ENCODE data around the gene TAS2R31. TPM values are rescaled to one million over a fixed set of nuclear protein-coding genes. Genes with fewer than 3 reads are reported as not detected.
"Not testable (repeated sequence)": the region's sequence is repeated elsewhere in the genome, so short reads cannot be mapped to it uniquely, and the experiment has no call there.

The TAS2R31 gene
- polyA plus RNA-seq (2012; ENCODE audit: missing spikeins) = 0.91 TPM

- FAIRE-seq = no peak
- TF ChIP-seq POLR2A (IDR thresholded peaks at IDR 0.05; ENCODE audit: low read depth, low read length) = no peak
- no peak for TF ChIP-seq TAF1 (IDR thresholded peaks at IDR 0.05; ENCODE audit: borderline replicate concordance, low read depth, low read length)
- no peak for TF ChIP-seq POLR2AphosphoS5 (IDR thresholded peaks at IDR 0.05; ENCODE audit: low read depth, low read length)
- DNase-seq (ENCODE audit: insufficient read length) = no peak
Measured at GRCh38 chr12:11031307-11031706, at the start of gene TAS2R31. TSS of gene TAS2R31 (minus strand) at chr12:11031407. CDS start at chr12:11031335, 72 bp downstream.

- DNase-seq (ENCODE audit: insufficient read length) (no peak), FAIRE-seq (no peak)
- TF ChIP-seq POLR2A (IDR thresholded peaks at IDR 0.05; ENCODE audit: low read depth, low read length) (no peak), POLR2AphosphoS5 (IDR thresholded peaks at IDR 0.05; ENCODE audit: low read depth, low read length) (no peak), TAF1 (IDR thresholded peaks at IDR 0.05; ENCODE audit: borderline replicate concordance, low read depth, low read length) (no peak)
Measured at GRCh38 chr12:11078246-11078645, 47.0 kb upstream of the TAS2R31 start.

- TF ChIP-seq TAF1 (IDR thresholded peaks at IDR 0.05; ENCODE audit: borderline replicate concordance, low read depth, low read length) (no peak), POLR2A (IDR thresholded peaks at IDR 0.05; ENCODE audit: low read depth, low read length) (no peak), POLR2AphosphoS5 (IDR thresholded peaks at IDR 0.05; ENCODE audit: low read depth, low read length) (no peak)
- FAIRE-seq (peak; percentile 27), DNase-seq (ENCODE audit: insufficient read length) (no peak)
Measured at GRCh38 chr12:11075642-11076041, 44.4 kb upstream of the TAS2R31 start.

GRCh38 chr12:11071414-11071813, 40.2 kb upstream of the TAS2R31 start:
- no peak for FAIRE-seq
- no peak for TF ChIP-seq TAF1 (IDR thresholded peaks at IDR 0.05; ENCODE audit: borderline replicate concordance, low read depth, low read length)
- no peak for DNase-seq (ENCODE audit: insufficient read length)

GRCh38 chr12:11070999-11071398, 39.8 kb upstream of the TAS2R31 start:
- no peak for DNase-seq (ENCODE audit: insufficient read length)
- TF ChIP-seq POLR2AphosphoS5 (IDR thresholded peaks at IDR 0.05; ENCODE audit: low read depth, low read length) (no peak), TAF1 (IDR thresholded peaks at IDR 0.05; ENCODE audit: borderline replicate concordance, low read depth, low read length) (no peak), POLR2A (IDR thresholded peaks at IDR 0.05; ENCODE audit: low read depth, low read length) (no peak)
- FAIRE-seq = no peak

- TF ChIP-seq POLR2AphosphoS5 (IDR thresholded peaks at IDR 0.05; ENCODE audit: low read depth, low read length) = no peak
- TF ChIP-seq POLR2A (IDR thresholded peaks at IDR 0.05; ENCODE audit: low read depth, low read length) = no peak
- TF ChIP-seq TAF1 (IDR thresholded peaks at IDR 0.05; ENCODE audit: borderline replicate concordance, low read depth, low read length) = no peak
- no peak for FAIRE-seq
- DNase-seq (ENCODE audit: insufficient read length) = no peak
Measured at GRCh38 chr12:11069854-11070365, 38.7 kb upstream of the TAS2R31 start.

- FAIRE-seq = no peak
- no peak for DNase-seq (ENCODE audit: insufficient read length)
- no peak for TF ChIP-seq POLR2AphosphoS5 (IDR thresholded peaks at IDR 0.05; ENCODE audit: low read depth, low read length)
- no peak for TF ChIP-seq POLR2A (IDR thresholded peaks at IDR 0.05; ENCODE audit: low read depth, low read length)
- no peak for TF ChIP-seq TAF1 (IDR thresholded peaks at IDR 0.05; ENCODE audit: borderline replicate concordance, low read depth, low read length)
Measured at GRCh38 chr12:11067514-11067913, 36.3 kb upstream of the TAS2R31 start.

- not testable (repeated sequence) for DNase-seq (ENCODE audit: insufficient read length)
- peak; percentile 62 for FAIRE-seq
Measured at GRCh38 chr12:11062194-11062593, 31.0 kb upstream of the TAS2R31 start, which contains the start of gene TAS2R46. TSS of gene TAS2R46 (minus strand) at chr12:11062294. CDS start at chr12:11062294, 0 bp downstream.

- TF ChIP-seq POLR2AphosphoS5 (IDR thresholded peaks at IDR 0.05; ENCODE audit: low read depth, low read length) = no peak
- no peak for TF ChIP-seq TAF1 (IDR thresholded peaks at IDR 0.05; ENCODE audit: borderline replicate concordance, low read depth, low read length)
- no peak for TF ChIP-seq POLR2A (IDR thresholded peaks at IDR 0.05; ENCODE audit: low read depth, low read length)
- FAIRE-seq (peak; percentile 27), DNase-seq (ENCODE audit: insufficient read length) (no peak)
Measured at GRCh38 chr12:11059784-11060183, 28.6 kb upstream of the TAS2R31 start.

- DNase-seq (ENCODE audit: insufficient read length) = no peak
- no peak for FAIRE-seq
- TF ChIP-seq POLR2AphosphoS5 (IDR thresholded peaks at IDR 0.05; ENCODE audit: low read depth, low read length) = no peak
- TF ChIP-seq TAF1 (IDR thresholded peaks at IDR 0.05; ENCODE audit: borderline replicate concordance, low read depth, low read length) = no peak
- no peak for TF ChIP-seq POLR2A (IDR thresholded peaks at IDR 0.05; ENCODE audit: low read depth, low read length)
Measured at GRCh38 chr12:11059041-11059440, 27.8 kb upstream of the TAS2R31 start.

- FAIRE-seq = no peak
Measured at GRCh38 chr12:11055306-11055705, 24.1 kb upstream of the TAS2R31 start.

GRCh38 chr12:11049806-11050531, 18.8 kb upstream of the TAS2R31 start:
- not testable (repeated sequence) for DNase-seq (ENCODE audit: insufficient read length); FAIRE-seq

More at GRCh38 chr12:11055306-11055705, 24.1 kb upstream of the TAS2R31 start:
- no peak for DNase-seq (ENCODE audit: insufficient read length)
- no peak for TF ChIP-seq POLR2A (IDR thresholded peaks at IDR 0.05; ENCODE audit: low read depth, low read length)
- no peak for TF ChIP-seq TAF1 (IDR thresholded peaks at IDR 0.05; ENCODE audit: borderline replicate concordance, low read depth, low read length)
- no peak for TF ChIP-seq POLR2AphosphoS5 (IDR thresholded peaks at IDR 0.05; ENCODE audit: low read depth, low read length)

- not testable (repeated sequence) for DNase-seq (ENCODE audit: insufficient read length); FAIRE-seq
Measured at GRCh38 chr12:11041366-11041765, 10.2 kb upstream of the TAS2R31 start.
